HCT116 (cell line): ENCODE measurements around the gene SYDE1.

Experiments used
- EZH2 ChIP-seq: fragments of 200-600 bp; sonication (generic); IDR thresholded peaks from 2 replicates; pipeline ENCODE4 v1.6.1; 2017; ENCODE audit warnings: antibody characterized with exemption, mixed run types
- POLR2A ChIP-seq: IDR thresholded peaks from 2 replicates; pipeline ENCODE4 v1.7.0; 2011; ENCODE audit warnings: borderline replicate concordance; ENCODE audit not compliant: insufficient read depth, insufficient read length; ENCODE audit errors: extremely low read depth
- POLR2AphosphoS5 ChIP-seq: IDR thresholded peaks from 2 replicates; pipeline ENCODE4 v1.6.1; 2011; ENCODE audit warnings: mild to moderate bottlenecking, low read depth, low read length, moderate library complexity
- ZNF274 ChIP-seq: fragments of 200-500 bp; sonication (Bioruptor generic); IDR thresholded peaks from 2 replicates; pipeline ENCODE4 v1.6.1; 2014; ENCODE audit warnings: mild to moderate bottlenecking, low read depth, low read length, inconsistent platforms
- TF ChIP-seq, protein P1 (sequence below): IDR thresholded peaks from 2 replicates; pipeline ENCODE4 v1.6.1; 2012
- TF ChIP-seq, protein P2 (sequence below), 3 experiments: fragments of 200-600 bp in 1 of 3; sonication (generic) in 1 of 3; IDR thresholded peaks in 2 of 3; conservative IDR thresholded peaks in 1 of 3; 2 replicates each; pipeline ENCODE4 v1.5.1; 2012 to 2017; ENCODE audit warnings: low read depth in 2 of 3, low read length in 2 of 3, antibody characterized with exemption in 1 of 3, borderline replicate concordance in 1 of 3, control low read depth in 1 of 3, mild to moderate bottlenecking in 1 of 3, mixed read lengths in 1 of 3, mixed run types in 1 of 3, moderate library complexity in 1 of 3; ENCODE audit not compliant: insufficient read depth in 1 of 3

- TF ChIP-seq, protein P1, sequence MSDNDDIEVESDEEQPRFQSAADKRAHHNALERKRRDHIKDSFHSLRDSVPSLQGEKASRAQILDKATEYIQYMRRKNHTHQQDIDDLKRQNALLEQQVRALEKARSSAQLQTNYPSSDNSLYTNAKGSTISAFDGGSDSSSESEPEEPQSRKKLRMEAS: no peak
- TF ChIP-seq, protein P2, sequence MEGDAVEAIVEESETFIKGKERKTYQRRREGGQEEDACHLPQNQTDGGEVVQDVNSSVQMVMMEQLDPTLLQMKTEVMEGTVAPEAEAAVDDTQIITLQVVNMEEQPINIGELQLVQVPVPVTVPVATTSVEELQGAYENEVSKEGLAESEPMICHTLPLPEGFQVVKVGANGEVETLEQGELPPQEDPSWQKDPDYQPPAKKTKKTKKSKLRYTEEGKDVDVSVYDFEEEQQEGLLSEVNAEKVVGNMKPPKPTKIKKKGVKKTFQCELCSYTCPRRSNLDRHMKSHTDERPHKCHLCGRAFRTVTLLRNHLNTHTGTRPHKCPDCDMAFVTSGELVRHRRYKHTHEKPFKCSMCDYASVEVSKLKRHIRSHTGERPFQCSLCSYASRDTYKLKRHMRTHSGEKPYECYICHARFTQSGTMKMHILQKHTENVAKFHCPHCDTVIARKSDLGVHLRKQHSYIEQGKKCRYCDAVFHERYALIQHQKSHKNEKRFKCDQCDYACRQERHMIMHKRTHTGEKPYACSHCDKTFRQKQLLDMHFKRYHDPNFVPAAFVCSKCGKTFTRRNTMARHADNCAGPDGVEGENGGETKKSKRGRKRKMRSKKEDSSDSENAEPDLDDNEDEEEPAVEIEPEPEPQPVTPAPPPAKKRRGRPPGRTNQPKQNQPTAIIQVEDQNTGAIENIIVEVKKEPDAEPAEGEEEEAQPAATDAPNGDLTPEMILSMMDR (IDR thresholded peaks at IDR 0.05 in 2 of 3, conservative IDR thresholded peaks at IDR 0.05 in 1 of 3; ENCODE audit: borderline replicate concordance in 1 of 3, insufficient read depth in 1 of 3, low read depth in 2 of 3, low read length in 2 of 3): no peak
- TF ChIP-seq ZNF274 (no peak), POLR2AphosphoS5 (no peak), EZH2 (no peak), POLR2A (no peak)
These were observed 32.8 kb upstream of the SYDE1 start for GRCh38 chr19:15074371-15074770.
